Calu3 (cell line): Measurements from ENCODE around the gene ZNF462. TPM values are rescaled to one million over a fixed set of nuclear protein-coding genes. Genes with fewer than 3 reads are reported as not detected.
A peak's percentile ranks its signal among the peaks of the same experiment; 100 is the strongest.

ENCODE experiments used
- BruUV-seq: library from RNA; stranded (reverse); fragments of 400-500 nt; replicated peaks from 2 replicates; lab custom pipeline; 2021; lab: Mats Ljungman, UMichigan
- CTCF ChIA-PET: fragments of 300-600 bp; sonication (Branson Sonifier 250); formaldehyde crosslinking; loops from one replicate; lab custom pipeline; 2022; ENCODE audit warnings: antibody characterized with exemption; lab: Charles Lee
- DNase-seq: peaks from one replicate; pipeline ENCODE4 v3.0.0; 2022
- H3K27ac Mint-ChIP-seq: one replicate; pipeline ENCODE4 v1.8.0; 2022; ENCODE audit warnings: mixed read lengths; ENCODE audit not compliant: unreplicated experiment
- H3K27me3 Mint-ChIP-seq: one replicate; pipeline ENCODE4 v1.8.0; 2022; ENCODE audit warnings: mixed read lengths; ENCODE audit not compliant: unreplicated experiment
- H3K36me3 Mint-ChIP-seq: one replicate; pipeline ENCODE4 v1.8.0; 2022; ENCODE audit warnings: mild to moderate bottlenecking, moderate library complexity, mixed read lengths; ENCODE audit not compliant: insufficient read depth, unreplicated experiment
- H3K4me1 Mint-ChIP-seq: one replicate; pipeline ENCODE4 v1.8.0; 2022; ENCODE audit warnings: mild to moderate bottlenecking, low read depth, mixed read lengths; ENCODE audit not compliant: unreplicated experiment
- H3K4me3 Mint-ChIP-seq: one replicate; pipeline ENCODE4 v1.8.0; 2022; ENCODE audit warnings: mild to moderate bottlenecking, low read depth, moderate library complexity, mixed read lengths; ENCODE audit not compliant: unreplicated experiment
- H3K9me3 Mint-ChIP-seq: one replicate; pipeline ENCODE4 v1.8.0; 2022; ENCODE audit warnings: low read depth, mixed read lengths; ENCODE audit not compliant: unreplicated experiment
- intact Hi-C: fragments of 100-400 bp; cut with micrococcal nuclease; formaldehyde crosslinking; loops from one replicate; pipeline ENCODE4 v1.10.0; 2022; ENCODE audit not compliant: unreplicated experiment
- total RNA-seq: library from RNA; stranded (reverse); gene quantifications from 2 replicates; pipeline ENCODE4 v1.2.3, GENCODE V29; 2022
- TF ChIP-seq, protein P1 (sequence below): fragments of 200-600 bp; IDR thresholded peaks from one replicate; pipeline ENCODE4 v1.8.0; 2022; ENCODE audit warnings: antibody characterized with exemption; ENCODE audit not compliant: unreplicated experiment

ZNF462 gene
- total RNA-seq, 1 experiment from 2014 or later = 48.0 TPM

DNA sequence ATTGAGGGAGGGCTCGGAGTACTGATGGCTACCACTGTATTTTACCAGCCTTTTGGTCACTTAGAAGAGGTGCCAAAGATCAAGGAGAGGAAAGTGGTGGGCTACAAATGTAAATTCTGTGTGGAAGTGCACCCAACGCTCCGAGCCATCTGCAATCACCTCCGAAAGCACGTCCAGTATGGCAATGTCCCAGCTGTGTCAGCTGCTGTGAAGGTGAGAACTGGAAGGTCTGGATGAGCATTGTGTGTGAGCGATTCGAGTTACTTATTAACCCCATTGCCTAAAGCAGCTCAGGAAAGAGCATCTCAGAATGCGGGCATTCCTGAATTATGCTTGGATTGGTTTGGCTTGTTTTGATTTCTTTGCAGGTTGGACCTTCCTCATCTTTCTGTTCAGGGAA is 67.5 kb downstream of the ZNF462 start:
- CTCF ChIA-PET = no interaction called here
- no peaks in the 10 kb centered on the region for H3K9me3 Mint-ChIP-seq
- TF ChIP-seq, protein P1, sequence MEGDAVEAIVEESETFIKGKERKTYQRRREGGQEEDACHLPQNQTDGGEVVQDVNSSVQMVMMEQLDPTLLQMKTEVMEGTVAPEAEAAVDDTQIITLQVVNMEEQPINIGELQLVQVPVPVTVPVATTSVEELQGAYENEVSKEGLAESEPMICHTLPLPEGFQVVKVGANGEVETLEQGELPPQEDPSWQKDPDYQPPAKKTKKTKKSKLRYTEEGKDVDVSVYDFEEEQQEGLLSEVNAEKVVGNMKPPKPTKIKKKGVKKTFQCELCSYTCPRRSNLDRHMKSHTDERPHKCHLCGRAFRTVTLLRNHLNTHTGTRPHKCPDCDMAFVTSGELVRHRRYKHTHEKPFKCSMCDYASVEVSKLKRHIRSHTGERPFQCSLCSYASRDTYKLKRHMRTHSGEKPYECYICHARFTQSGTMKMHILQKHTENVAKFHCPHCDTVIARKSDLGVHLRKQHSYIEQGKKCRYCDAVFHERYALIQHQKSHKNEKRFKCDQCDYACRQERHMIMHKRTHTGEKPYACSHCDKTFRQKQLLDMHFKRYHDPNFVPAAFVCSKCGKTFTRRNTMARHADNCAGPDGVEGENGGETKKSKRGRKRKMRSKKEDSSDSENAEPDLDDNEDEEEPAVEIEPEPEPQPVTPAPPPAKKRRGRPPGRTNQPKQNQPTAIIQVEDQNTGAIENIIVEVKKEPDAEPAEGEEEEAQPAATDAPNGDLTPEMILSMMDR = no peak
- intact Hi-C loops = no loop called here
- H3K4me3 Mint-ChIP-seq = no peak overlapping the region
- peaks cover 47% of the 10 kb centered on the region for H3K4me1 Mint-ChIP-seq
- no TSS peak for BruUV-seq
- peaks cover 22% of the 10 kb centered on the region for H3K36me3 Mint-ChIP-seq
- no peak overlapping the region for H3K27ac Mint-ChIP-seq
- DNase-seq = no peak
- no peaks in the 10 kb centered on the region for H3K27me3 Mint-ChIP-seq

DNA sequence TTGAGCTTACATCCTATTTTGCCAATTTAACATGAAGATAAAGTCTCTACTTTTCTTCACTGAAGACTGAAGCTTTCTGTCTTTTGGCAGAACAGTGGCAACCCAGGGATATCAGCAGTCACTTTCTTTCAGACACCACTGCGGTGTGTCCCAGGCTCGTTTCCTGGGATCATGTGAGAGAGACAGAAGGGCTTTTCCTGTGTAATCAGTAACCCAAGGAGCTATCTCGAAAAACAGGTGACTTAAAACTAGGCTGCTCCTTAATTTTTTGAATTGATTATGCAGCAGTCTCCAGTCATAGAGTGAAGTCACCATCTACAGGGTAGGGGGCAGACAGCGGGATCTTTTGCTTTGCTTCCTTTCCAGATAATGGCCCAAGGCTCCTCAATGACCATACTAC is 68.5 kb downstream of the ZNF462 start:
- Mint-ChIP-seq H3K27ac (no peak overlapping the region), H3K9me3 (no peaks in the 10 kb centered on the region), H3K4me1 (peaks cover 47% of the 10 kb centered on the region), H3K27me3 (no peaks in the 10 kb centered on the region), H3K4me3 (no peak overlapping the region), H3K36me3 (peaks cover 24% of the 10 kb centered on the region)
- intact Hi-C loops = no loop called here
- BruUV-seq = no TSS peak
- CTCF ChIA-PET = no interaction called here
- TF ChIP-seq, protein P1 = no peak
- no peak for DNase-seq

DNA sequence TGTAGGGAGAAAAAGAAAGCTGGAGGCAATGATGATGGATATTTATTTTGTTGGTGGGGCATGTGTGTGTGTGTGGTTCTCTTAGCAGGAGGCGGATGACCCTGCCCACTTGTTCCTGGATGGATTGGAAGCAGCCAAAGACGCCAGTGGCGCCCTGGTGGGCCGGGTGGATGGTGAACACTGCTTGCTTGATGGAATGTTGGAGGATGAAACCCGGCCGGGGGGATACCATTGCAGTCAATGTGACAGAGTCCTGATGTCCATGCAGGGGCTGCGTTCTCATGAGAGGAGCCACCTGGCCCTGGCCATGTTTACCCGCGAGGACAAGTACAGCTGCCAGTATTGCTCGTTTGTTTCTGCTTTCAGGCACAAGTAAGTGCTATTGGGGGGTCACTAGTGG is 69.2 kb downstream of the ZNF462 start:
- Mint-ChIP-seq H3K27me3 (no peaks in the 10 kb centered on the region), H3K27ac (peak overlapping the region; percentile 9), H3K36me3 (peaks cover 24% of the 10 kb centered on the region), H3K4me3 (no peak overlapping the region), H3K9me3 (no peaks in the 10 kb centered on the region), H3K4me1 (peaks cover 47% of the 10 kb centered on the region)
- BruUV-seq = no TSS peak
- intact Hi-C loops = no loop called here
- CTCF ChIA-PET = no interaction called here
- TF ChIP-seq, protein P1 = no peak
- DNase-seq = no peak

DNA sequence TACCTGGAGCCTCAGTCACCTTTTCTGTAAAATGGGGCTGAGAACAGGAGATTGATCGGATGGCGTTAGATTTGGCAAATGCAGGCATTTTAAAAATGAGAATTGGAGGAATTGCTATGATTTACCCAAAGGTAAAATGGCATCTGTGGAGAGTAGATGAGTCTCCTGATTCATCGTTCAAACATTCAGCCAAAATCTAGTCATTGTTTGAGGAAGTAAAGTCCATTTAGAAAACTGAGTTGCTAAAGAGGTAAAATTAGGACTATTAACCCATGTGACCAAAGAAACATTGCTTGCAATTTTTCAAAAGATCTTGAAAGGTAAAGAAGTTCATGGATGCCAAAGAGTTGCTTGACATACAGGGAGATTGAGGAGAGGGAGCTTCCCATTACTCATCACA is 69.7 kb downstream of the ZNF462 start:
- no TSS peak for BruUV-seq
- H3K4me1 Mint-ChIP-seq = peaks cover 47% of the 10 kb centered on the region
- no peaks in the 10 kb centered on the region for H3K9me3 Mint-ChIP-seq
- CTCF ChIA-PET = no interaction called here
- no peak for DNase-seq
- H3K27ac Mint-ChIP-seq = peak overlapping the region; percentile 9
- intact Hi-C loops = no loop called here
- H3K36me3 Mint-ChIP-seq = peaks cover 24% of the 10 kb centered on the region
- no peaks in the 10 kb centered on the region for H3K27me3 Mint-ChIP-seq
- no peak overlapping the region for H3K4me3 Mint-ChIP-seq
- TF ChIP-seq, protein P1 = no peak
